Caco-2 (cell line): ENCODE data around the gene COLEC12. TPM values are rescaled to one million over a fixed set of nuclear protein-coding genes. Genes with fewer than 3 reads are reported as not detected.

Experiments used
- BruUV-seq: library from RNA; stranded (reverse); fragments of 400-500 nt; replicated peaks from 2 replicates; lab custom pipeline; 2021; lab: Mats Ljungman, UMichigan
- CTCF ChIA-PET: fragments of 300-600 bp; sonication (Branson Sonifier 250); formaldehyde crosslinking; loops from one replicate; lab custom pipeline; 2022; ENCODE audit warnings: antibody characterized with exemption; lab: Charles Lee
- POLR2A ChIA-PET: fragments of 300-600 bp; sonication (Branson Sonifier 250); formaldehyde crosslinking; loops from one replicate; lab custom pipeline; 2022; ENCODE audit warnings: antibody characterized with exemption; lab: Charles Lee
- DNase-seq, 2 experiments: peaks; one replicate each; pipeline versions ENCODE4 v3.0.0 to v3.0.0-alpha.2; 2020 to 2022
- H3K27me3 ChIP-seq: replicated peaks from 2 replicates; pipeline ENCODE4 v1.6.0; 2011; ENCODE audit warnings: low read length; ENCODE audit not compliant: control insufficient read depth, insufficient read depth
- H3K36me3 ChIP-seq: 2 replicates; pipeline ENCODE4 v1.5.1; 2011; ENCODE audit warnings: low read length; ENCODE audit not compliant: control insufficient read depth, insufficient read depth
- H3K4me1 ChIP-seq: fragments of 250-450 bp; sonication (Bioruptor Pico); 2 replicates; pipeline ENCODE4 v1.5.1; 2020; ENCODE audit warnings: mild to moderate bottlenecking
- H3K4me3 ChIP-seq: 2 replicates; pipeline ENCODE4 v1.5.1; 2011; ENCODE audit warnings: low read depth, mild to moderate bottlenecking, control low read depth, low read length
- H3K9me3 ChIP-seq: fragments of 250-450 bp; sonication (Bioruptor Pico); 2 replicates; pipeline ENCODE4 v1.5.1; 2020; ENCODE audit warnings: mild to moderate bottlenecking, moderate library complexity
- H3K27ac Mint-ChIP-seq: one replicate; pipeline ENCODE4 v1.8.0; 2022; ENCODE audit warnings: mixed read lengths; ENCODE audit not compliant: unreplicated experiment
- H3K27me3 Mint-ChIP-seq: one replicate; pipeline ENCODE4 v1.8.0; 2022; ENCODE audit warnings: mixed read lengths; ENCODE audit not compliant: insufficient read depth, unreplicated experiment
- H3K36me3 Mint-ChIP-seq: one replicate; pipeline ENCODE4 v1.8.0; 2022; ENCODE audit warnings: mild to moderate bottlenecking, mixed read lengths; ENCODE audit not compliant: insufficient read depth, unreplicated experiment
- H3K4me1 Mint-ChIP-seq: one replicate; pipeline ENCODE4 v1.8.0; 2022; ENCODE audit warnings: low read depth, mixed read lengths; ENCODE audit not compliant: unreplicated experiment
- H3K4me3 Mint-ChIP-seq: one replicate; pipeline ENCODE4 v1.8.0; 2022; ENCODE audit warnings: mild to moderate bottlenecking, moderate library complexity, mixed read lengths; ENCODE audit not compliant: unreplicated experiment
- H3K9me3 Mint-ChIP-seq: one replicate; pipeline ENCODE4 v1.8.0; 2022; ENCODE audit warnings: mixed read lengths; ENCODE audit not compliant: unreplicated experiment
- intact Hi-C: fragments of 100-400 bp; cut with micrococcal nuclease; formaldehyde crosslinking; loops from one replicate; pipeline ENCODE4 v1.10.0; 2022; ENCODE audit not compliant: unreplicated experiment
- total RNA-seq: library from RNA; stranded (reverse); gene quantifications from 2 replicates; pipeline ENCODE4 v1.2.3, GENCODE V29; 2022
- TF ChIP-seq, protein P1 (sequence below), 2 experiments: fragments of 200-600 bp in 1 of 2; IDR thresholded peaks; 1 replicate in 1 of 2; 2 replicates in 1 of 2; pipeline versions ENCODE4 v1.5.1 to v1.8.0; 2011 to 2022; ENCODE audit warnings: antibody characterized with exemption in 1 of 2, control low read depth in 1 of 2, inconsistent platforms in 1 of 2, low read depth in 1 of 2, low read length in 1 of 2, mild to moderate bottlenecking in 1 of 2, moderate library complexity in 1 of 2; ENCODE audit not compliant: insufficient read depth in 1 of 2, severe bottlenecking in 1 of 2, unreplicated experiment in 1 of 2

The COLEC12 gene
- total RNA-seq, 1 experiment from 2014 or later = 0.09 TPM

- BruUV-seq = no TSS peak
- H3K4me1 ChIP-seq = no peaks in the 10 kb centered on the region
These were observed 153.9 kb downstream of the COLEC12 start for GRCh38 chr18:346600-346999.

DNA sequence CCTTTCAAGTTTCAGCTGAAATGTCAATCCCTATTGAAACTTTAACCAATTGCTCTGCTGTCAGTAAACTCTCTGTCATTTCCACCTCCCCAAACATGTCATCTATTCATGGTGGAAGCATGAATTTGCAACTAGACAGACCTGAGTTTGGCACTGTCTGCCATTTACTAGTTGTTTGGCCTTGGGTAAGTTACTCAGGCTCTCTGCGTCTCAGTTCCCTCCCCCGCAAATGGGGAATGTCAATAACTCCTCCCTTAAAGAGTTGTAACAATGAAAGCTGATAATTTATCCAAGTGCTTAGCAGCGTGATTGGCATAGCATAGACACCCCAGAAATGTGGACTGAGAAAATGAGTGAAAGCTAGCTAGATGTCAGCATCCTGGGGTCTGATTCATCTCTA is 159.4 kb downstream of the COLEC12 start:
- no TSS peak for BruUV-seq
- H3K4me3 ChIP-seq = no peak overlapping the region
- DNase-seq = no peak
- no peaks in the 10 kb centered on the region for H3K4me1 ChIP-seq
- Mint-ChIP-seq H3K27ac (no peak overlapping the region), H3K27me3 (no peaks in the 10 kb centered on the region), H3K4me3 (no peak overlapping the region), H3K4me1 (no peaks in the 10 kb centered on the region), H3K9me3 (no peaks in the 10 kb centered on the region), H3K36me3 (no peaks in the 10 kb centered on the region)
- no peaks in the 10 kb centered on the region for H3K27me3 ChIP-seq
- H3K9me3 ChIP-seq = no peaks in the 10 kb centered on the region
- TF ChIP-seq, protein P1, sequence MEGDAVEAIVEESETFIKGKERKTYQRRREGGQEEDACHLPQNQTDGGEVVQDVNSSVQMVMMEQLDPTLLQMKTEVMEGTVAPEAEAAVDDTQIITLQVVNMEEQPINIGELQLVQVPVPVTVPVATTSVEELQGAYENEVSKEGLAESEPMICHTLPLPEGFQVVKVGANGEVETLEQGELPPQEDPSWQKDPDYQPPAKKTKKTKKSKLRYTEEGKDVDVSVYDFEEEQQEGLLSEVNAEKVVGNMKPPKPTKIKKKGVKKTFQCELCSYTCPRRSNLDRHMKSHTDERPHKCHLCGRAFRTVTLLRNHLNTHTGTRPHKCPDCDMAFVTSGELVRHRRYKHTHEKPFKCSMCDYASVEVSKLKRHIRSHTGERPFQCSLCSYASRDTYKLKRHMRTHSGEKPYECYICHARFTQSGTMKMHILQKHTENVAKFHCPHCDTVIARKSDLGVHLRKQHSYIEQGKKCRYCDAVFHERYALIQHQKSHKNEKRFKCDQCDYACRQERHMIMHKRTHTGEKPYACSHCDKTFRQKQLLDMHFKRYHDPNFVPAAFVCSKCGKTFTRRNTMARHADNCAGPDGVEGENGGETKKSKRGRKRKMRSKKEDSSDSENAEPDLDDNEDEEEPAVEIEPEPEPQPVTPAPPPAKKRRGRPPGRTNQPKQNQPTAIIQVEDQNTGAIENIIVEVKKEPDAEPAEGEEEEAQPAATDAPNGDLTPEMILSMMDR (IDR thresholded peaks at IDR 0.05; ENCODE audit: insufficient read depth in 1 of 2, low read depth in 1 of 2, low read length in 1 of 2, severe bottlenecking in 1 of 2, unreplicated experiment in 1 of 2) = no peak
- ChIA-PET CTCF (no interaction called here), POLR2A (no interaction called here)
- intact Hi-C loops = no loop called here
- H3K36me3 ChIP-seq = no peaks in the 10 kb centered on the region

More at GRCh38 chr18:346600-346999, 153.9 kb downstream of the COLEC12 start:
- no peaks in the 10 kb centered on the region for H3K27me3 Mint-ChIP-seq
- H3K4me3 ChIP-seq = no peak overlapping the region
- no peaks in the 10 kb centered on the region for H3K9me3 ChIP-seq
- ChIA-PET CTCF (no interaction called here), POLR2A (no interaction called here)
- no peaks in the 10 kb centered on the region for H3K9me3 Mint-ChIP-seq
- no peak overlapping the region for H3K27ac Mint-ChIP-seq
- no peak for DNase-seq
- no peaks in the 10 kb centered on the region for H3K36me3 Mint-ChIP-seq
- H3K27me3 ChIP-seq = no peaks in the 10 kb centered on the region
- TF ChIP-seq, protein P1 (IDR thresholded peaks at IDR 0.05; ENCODE audit: insufficient read depth in 1 of 2, low read depth in 1 of 2, low read length in 1 of 2, severe bottlenecking in 1 of 2, unreplicated experiment in 1 of 2) = no peak
- intact Hi-C loops = no loop called here
- no peak overlapping the region for H3K4me3 Mint-ChIP-seq
- no peaks in the 10 kb centered on the region for H3K36me3 ChIP-seq
- H3K4me1 Mint-ChIP-seq = no peaks in the 10 kb centered on the region

- no peak for DNase-seq
- H3K36me3 ChIP-seq = no peaks in the 10 kb centered on the region
- no peaks in the 10 kb centered on the region for H3K9me3 ChIP-seq
- no peaks in the 10 kb centered on the region for H3K4me1 ChIP-seq
- no peaks in the 10 kb centered on the region for H3K27me3 ChIP-seq
- ChIA-PET CTCF (no interaction called here), POLR2A (no interaction called here)
- no peaks in the 10 kb centered on the region for H3K4me1 Mint-ChIP-seq
- TF ChIP-seq, protein P1 (IDR thresholded peaks at IDR 0.05; ENCODE audit: insufficient read depth in 1 of 2, low read depth in 1 of 2, low read length in 1 of 2, severe bottlenecking in 1 of 2, unreplicated experiment in 1 of 2) = no peak
- no peaks in the 10 kb centered on the region for H3K9me3 Mint-ChIP-seq
- H3K36me3 Mint-ChIP-seq = no peaks in the 10 kb centered on the region
- no TSS peak for BruUV-seq
- H3K27ac Mint-ChIP-seq = no peak overlapping the region
- H3K4me3 ChIP-seq = no peak overlapping the region
- intact Hi-C loops = no loop called here
- no peak overlapping the region for H3K4me3 Mint-ChIP-seq
- H3K27me3 Mint-ChIP-seq = no peaks in the 10 kb centered on the region
These were observed 160.5 kb downstream of the COLEC12 start for GRCh38 chr18:340044-340443.
